Hematopoietic multipotent progenitor cell treated with erythropoietin and hydrocortisone succinate and interleukin-3 and kit ligand, for 8 days (in vitro differentiated cells): ENCODE measurements around the gene SORBS1.

Source experiments
- DNase-seq: peaks from one replicate; pipeline ENCODE4 v3.0.0-alpha.2; 2015

Gene SORBS1

GRCh38 chr10:95538412-95538811 is 22.8 kb downstream of the SORBS1 start:
- DNase-seq: no peak

DNA sequence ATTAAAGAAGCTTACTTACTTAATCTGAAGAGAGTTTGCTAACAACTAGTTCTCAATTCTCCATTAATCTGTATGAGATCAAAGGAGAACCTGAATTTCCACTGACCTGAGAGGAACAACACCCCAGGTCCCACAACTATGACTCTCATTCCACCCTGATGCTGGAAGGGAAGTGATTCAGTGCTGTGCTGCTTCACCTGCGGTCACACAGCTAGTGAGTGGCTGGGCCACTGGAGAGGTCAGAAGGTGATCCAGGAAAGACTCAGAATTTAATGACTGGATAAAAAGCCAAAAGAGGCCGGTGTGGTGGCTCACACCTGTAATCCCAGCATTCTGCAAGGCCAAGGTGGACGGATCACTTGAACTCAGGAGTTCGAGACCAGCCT is 23.6 kb downstream of the SORBS1 start:
- no peak for DNase-seq

DNA sequence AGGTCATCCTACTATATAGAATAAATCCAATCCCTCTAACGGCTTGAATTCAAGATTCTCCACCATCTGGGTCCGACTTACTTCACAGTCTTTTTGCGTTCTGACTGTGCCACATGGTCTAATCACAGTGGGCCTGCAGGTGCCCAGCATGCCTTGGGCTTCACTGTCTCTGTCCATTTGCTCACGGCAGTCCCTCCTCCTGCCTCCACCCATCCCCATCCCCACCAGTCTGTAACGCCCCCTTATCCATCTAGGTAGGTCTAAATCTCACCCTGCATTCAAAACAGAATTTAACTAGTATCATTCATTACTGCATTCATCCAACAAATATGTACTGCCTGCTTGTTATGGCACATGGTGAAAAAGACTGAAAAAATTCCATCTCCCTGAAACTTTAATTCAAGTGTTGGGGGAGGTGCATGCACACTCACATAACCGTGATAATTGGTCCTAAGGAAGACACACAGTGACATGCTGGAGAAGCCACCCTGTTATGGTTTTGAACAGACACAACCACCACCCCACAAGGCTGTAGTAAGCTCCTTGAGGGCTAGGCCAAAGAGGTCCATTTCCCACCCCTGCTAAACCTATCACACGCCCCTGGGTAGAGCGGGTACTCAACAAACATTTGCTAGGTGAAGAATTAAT is 24.2 kb downstream of the SORBS1 start:
- DNase-seq: no peak

- no peak for DNase-seq
Measured at GRCh38 chr10:95536017-95536416, 25.2 kb downstream of the SORBS1 start.

- DNase-seq: no peak
Measured at GRCh38 chr10:95535526-95535925, 25.6 kb downstream of the SORBS1 start.

- DNase-seq: no peak
Measured at GRCh38 chr10:95533590-95533989, 27.6 kb downstream of the SORBS1 start.

DNA sequence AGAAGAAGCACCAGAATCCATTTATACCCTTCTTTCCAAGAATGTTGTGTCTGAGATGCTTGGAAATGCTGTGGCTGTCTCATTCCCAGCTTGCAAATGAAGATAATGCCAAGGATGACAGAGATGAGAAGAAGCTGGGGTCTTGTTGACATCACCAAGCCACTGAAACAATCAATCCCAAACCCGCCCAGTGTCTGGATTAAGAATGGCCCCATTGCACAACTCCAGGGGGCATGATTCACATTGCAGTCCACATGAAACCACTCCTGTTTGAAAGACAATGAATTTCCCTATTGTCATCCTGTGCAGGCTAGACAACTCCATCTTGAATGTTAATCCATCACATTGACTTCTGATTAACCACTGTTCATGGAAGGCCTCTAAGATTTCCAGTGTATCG is 28.6 kb downstream of the SORBS1 start:
- no peak for DNase-seq

- DNase-seq: peak; percentile 98
Measured at GRCh38 chr10:95531994-95532399, 29.2 kb downstream of the SORBS1 start.

- DNase-seq: peak; percentile 87
Measured at GRCh38 chr10:95531058-95531809, 29.9 kb downstream of the SORBS1 start.

DNA sequence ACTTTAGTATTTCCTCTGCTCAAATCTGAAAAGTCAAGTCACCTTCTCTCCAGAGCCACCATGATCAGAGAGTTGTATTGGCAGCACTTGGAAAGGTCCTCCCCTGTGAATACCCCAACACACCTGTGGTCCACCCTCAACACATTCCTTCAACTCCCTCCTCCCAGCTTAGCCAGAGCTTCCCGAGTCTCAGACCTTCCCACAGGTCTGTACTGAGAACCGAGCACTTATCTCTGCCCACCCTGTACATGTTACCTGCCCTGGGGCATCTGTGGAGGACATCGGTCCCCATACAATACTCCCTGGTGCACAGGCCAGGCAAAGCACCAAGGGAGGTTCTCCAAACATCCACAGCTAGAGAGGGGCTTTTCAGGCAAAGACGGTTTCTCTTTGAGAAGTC is 30.6 kb downstream of the SORBS1 start:
- no peak for DNase-seq

DNA sequence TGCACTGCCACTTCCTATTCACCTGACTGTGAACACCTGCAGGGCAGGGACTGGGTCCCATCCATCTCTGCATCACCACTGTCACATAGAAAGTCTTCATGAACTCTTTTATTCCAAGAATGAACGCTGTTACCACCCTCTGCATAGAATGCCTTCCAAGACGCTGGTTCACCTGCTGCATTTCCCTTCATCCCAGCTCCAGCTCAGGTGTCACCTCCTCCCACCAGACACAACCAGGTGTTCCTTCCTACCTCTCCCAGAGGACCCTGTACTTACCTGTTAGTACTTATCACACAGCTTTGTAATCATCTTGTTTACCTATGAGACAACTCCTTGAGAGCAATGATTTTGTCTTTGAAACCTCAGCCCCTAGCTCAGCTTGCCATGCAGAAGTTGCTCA is 31.1 kb downstream of the SORBS1 start:
- DNase-seq: no peak

DNA sequence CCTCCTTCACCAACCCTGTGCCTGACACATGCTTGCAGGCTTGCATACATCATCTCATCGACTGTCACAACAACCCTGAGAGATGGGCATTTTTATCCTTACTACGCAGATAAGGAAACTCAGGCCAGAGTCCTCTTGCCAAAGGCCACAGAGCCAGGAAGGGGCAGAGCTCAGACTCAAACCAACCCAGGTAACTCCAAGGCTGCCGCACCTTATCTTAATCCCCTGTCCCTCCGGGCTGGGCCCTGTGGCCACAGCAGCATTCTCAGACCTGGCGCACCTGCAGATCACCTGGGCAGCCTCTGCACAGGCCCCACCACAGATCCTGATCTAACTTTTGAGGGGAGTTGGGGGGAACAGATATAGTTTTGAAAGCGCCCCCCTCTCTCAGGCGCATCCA is 35.1 kb downstream of the SORBS1 start:
- DNase-seq: no peak

GRCh38 chr10:95525033-95525418 is 36.1 kb downstream of the SORBS1 start:
- no peak for DNase-seq

DNA sequence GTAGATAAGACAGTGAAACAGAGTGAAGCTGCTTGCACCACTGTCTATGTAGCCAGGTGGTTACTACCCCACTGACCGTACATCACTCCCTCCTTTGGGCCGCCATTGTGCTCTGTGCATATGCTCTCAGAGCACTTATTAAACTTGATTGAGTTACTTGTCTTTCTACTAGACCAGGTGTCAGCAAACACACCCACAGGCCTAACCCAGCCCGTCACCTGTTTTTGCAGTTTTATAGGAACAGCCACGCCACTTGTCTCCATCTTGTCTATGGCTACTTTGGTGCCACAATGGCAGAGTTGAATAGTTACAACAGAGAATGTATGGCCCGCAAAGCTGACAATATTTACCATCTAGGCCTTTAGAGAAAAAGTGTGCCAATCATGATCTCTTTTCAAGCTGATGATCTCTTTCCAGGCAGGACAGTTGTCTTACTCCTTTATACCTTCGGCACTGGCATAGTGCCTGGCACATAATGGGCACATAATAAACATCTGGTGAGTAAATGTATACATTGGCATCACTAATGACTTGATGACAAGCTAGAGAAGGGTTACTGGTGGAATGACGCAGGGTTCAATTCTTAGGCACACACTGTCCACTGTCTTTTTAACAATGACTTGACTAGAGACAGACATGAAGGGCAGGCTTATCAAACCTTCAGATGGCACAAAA is 36.7 kb downstream of the SORBS1 start:
- no peak for DNase-seq

GRCh38 chr10:95522117-95522516 is 39.1 kb downstream of the SORBS1 start:
- no peak for DNase-seq

- DNase-seq: no peak
Measured at GRCh38 chr10:95520617-95521016, 40.6 kb downstream of the SORBS1 start.

GRCh38 chr10:95518455-95519452 is 42.4 kb downstream of the SORBS1 start:
- peak; percentile 45 for DNase-seq

DNA sequence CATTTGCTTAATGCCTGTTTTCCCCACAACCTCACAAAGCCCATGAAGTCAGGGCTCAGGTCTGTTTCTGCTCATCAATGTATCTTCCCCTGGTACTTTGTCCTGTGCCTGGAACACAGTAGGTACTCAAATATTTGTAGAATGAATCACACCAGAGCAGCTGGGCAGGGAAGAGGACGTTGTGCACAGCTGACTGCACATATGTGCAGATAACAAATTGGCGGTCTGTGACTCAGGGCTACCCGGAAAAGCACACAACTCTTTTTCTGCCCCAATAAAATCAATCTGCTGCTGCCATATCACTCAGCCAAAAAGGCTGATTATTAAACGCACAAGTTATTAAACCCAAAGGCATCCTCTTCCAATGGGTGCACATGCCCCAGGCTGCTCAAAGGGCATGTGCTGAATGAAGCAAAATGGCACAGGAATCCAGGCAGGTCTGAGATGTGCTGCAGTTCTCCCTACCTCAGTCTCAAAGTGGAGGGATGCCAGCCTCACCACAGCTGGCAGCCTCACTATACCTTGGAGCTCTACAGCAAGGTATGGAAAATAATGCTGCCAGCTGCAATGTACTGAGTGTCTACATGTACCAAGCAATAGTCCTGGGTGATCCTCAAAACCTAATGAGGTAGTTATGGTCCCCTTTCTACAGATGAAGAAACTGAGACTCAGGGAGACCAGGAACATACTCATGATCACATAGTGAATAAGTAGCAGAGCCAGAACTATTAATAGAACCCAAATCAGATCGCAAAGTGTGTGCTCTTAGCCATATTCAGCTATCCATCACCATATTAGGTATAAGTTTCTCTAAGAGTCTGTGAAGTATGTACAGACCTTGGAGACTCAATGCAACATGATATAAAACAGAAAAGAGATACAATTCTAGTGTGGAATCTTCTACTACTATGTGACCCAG is 43.4 kb downstream of the SORBS1 start:
- peak; percentile 84 for DNase-seq

DNA sequence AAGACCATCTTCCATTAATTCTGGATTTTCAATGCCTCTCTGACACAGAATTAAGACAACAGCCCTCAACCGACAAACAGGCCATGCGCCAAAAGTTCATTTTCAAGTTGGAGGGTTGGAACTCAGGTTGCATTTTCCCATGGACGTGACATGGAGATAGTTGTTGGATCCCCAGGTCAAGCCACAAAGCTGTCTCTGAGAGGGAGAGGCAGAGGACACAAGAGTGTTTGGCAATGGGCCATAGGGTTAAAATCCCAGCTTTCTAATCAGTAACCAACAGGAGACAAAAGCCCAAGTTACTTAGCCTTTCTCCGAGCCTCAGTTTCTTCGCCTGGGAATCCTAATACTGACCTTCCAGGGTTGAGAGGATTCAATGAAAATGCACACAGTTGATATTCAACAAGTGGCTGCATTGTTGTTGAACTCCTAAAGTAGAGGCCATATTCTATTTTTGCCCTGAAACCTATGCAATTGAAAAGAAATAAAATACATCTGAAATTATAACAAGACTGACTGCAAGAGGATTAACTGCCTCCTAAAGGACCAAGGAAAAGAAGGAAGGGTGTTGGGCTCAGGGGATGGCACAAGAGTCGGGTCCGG is 44.3 kb downstream of the SORBS1 start:
- peak; percentile 42 for DNase-seq

DNA sequence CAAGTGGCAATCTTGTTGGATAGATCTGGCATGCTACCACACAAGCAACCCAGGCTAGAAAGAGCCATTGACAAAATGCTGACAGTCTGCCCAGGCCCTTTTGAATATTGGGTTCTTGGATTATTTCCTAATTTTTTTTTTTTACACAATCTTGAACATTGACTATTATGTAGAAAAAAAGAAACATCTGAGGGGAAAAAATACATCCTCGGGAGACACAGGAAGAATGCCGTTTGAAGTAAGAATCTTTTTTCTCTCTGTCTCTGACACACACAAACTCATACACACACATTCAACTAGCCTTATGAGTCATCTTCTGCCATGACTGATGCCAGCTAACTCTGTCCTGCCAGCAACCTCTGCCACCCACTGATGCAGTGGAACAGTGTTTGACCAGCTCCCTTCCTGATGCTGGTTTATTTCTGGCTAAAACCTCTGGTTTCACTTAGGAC is 47.2 kb downstream of the SORBS1 start:
- peak; percentile 48 for DNase-seq

GRCh38 chr10:95513008-95513589 is 48.1 kb downstream of the SORBS1 start:
- no peak for DNase-seq
